MM.1S (cell line): ENCODE measurements around the gene SPEG.

ENCODE experiments used
- CTCF ChIP-seq: fragments of 300-600 bp; sonication (generic); IDR thresholded peaks from 2 replicates; pipeline ENCODE4 v1.5.1; 2016; ENCODE audit warnings: antibody characterized with exemption, low read length, mixed read lengths
- EZH2 ChIP-seq: fragments of 300-600 bp; sonication (generic); optimal IDR thresholded peaks from 2 replicates; pipeline ENCODE3; 2017; ENCODE audit warnings: low read depth, mild to moderate bottlenecking, antibody characterized with exemption, low read length, mixed read lengths

- TF ChIP-seq CTCF = no peak
- no peak for TF ChIP-seq EZH2
Observed at GRCh38 chr2:219490186-219490585, 55.5 kb downstream of the SPEG start.
